ENCODE data around the gene SSTR4. TPM values are rescaled to one million over a fixed set of nuclear protein-coding genes. Genes with fewer than 3 reads are reported as not detected.

Gene SSTR4
- total RNA-seq, 3 donors from 2014 or later (not counting 1 experiment from before 2014, with no cell fraction given) = not detected

- no peaks in the 10 kb centered on the region for H3K9me3 ChIP-seq (ENCODE audit: control insufficient read depth, insufficient read depth, low read length)
- DNase-seq (no peak), ATAC-seq (peak in 1 of 3 donors; percentile 45)
- Mint-ChIP-seq H3K27ac (no peak overlapping the region), H3K27me3 (ENCODE audit: low read depth in 2 of 2) (peaks cover 33 to 73% of the 10 kb centered on the region in 2 donors), H3K4me1 (peaks cover 7 to 8% of the 10 kb centered on the region in 2 donors), H3K4me3 (no peak overlapping the region), H3K36me3 (no peaks in the 10 kb centered on the region), H3K9me3 (no peaks in the 10 kb centered on the region)
- H3K27me3 ChIP-seq (ENCODE audit: control insufficient read depth, insufficient read depth, low read length) = peaks cover 12% of the 10 kb centered on the region
- H3K4me3 ChIP-seq (ENCODE audit: low read length) = no peak overlapping the region
- 80% methylated on average over 6 of the region's 6 CpGs for WGBS (ENCODE audit: insufficient coverage)
- H3K36me3 ChIP-seq (ENCODE audit: control insufficient read depth, insufficient read depth, low read length) = no peaks in the 10 kb centered on the region
- no peak for TF ChIP-seq CTCF (IDR thresholded peaks at IDR 0.05)
- no peak overlapping the region for H3K27ac ChIP-seq (ENCODE audit: low read length)
- H3K4me1 ChIP-seq (ENCODE audit: control insufficient read depth, insufficient read depth, low read length) = peaks cover 11% of the 10 kb centered on the region
- intact Hi-C loops (cut with micrococcal nuclease) = no loop called here
Observed at GRCh38 chr20:23043376-23043775, 8.3 kb downstream of the SSTR4 start.

- no peak overlapping the region for H3K27ac ChIP-seq (ENCODE audit: low read length)
Observed at GRCh38 chr20:23046431-23046830, 11.3 kb downstream of the SSTR4 start.

GRCh38 chr20:23047001-23047737 lies 12.1 kb downstream of the SSTR4 start:
- H3K27me3 ChIP-seq (ENCODE audit: control insufficient read depth, insufficient read depth, low read length) = peaks cover 31% of the 10 kb centered on the region
- H3K9me3 Mint-ChIP-seq = no peaks in the 10 kb centered on the region
- H3K4me3 Mint-ChIP-seq = peak overlapping the region; percentile 64
- no peaks in the 10 kb centered on the region for H3K36me3 ChIP-seq (ENCODE audit: control insufficient read depth, insufficient read depth, low read length)
- no peaks in the 10 kb centered on the region for H3K9me3 ChIP-seq (ENCODE audit: control insufficient read depth, insufficient read depth, low read length)
- H3K36me3 Mint-ChIP-seq = no peaks in the 10 kb centered on the region
- H3K27ac ChIP-seq (ENCODE audit: low read length) = no peak overlapping the region
- no peak for ATAC-seq
- no peak for DNase-seq
- intact Hi-C loops (cut with micrococcal nuclease) = no loop called here
- no peak for TF ChIP-seq CTCF (IDR thresholded peaks at IDR 0.05)
- H3K27ac Mint-ChIP-seq = no peak overlapping the region
- WGBS (ENCODE audit: insufficient coverage) = 86% methylated on average over 8 of the region's 13 CpGs
- H3K4me3 ChIP-seq (ENCODE audit: low read length) = no peak overlapping the region
- H3K4me1 ChIP-seq (ENCODE audit: control insufficient read depth, insufficient read depth, low read length) = peaks cover 35% of the 10 kb centered on the region
- peaks cover 37 to 59% of the 10 kb centered on the region in 2 donors for H3K27me3 Mint-ChIP-seq (ENCODE audit: low read depth in 2 of 2)
- peaks cover 16 to 39% of the 10 kb centered on the region in 2 donors for H3K4me1 Mint-ChIP-seq

More at GRCh38 chr20:23046431-23046830, 11.3 kb downstream of the SSTR4 start:
- intact Hi-C loops (cut with micrococcal nuclease) = no loop called here
- Histone ChIP-seq H3K36me3 (ENCODE audit: control insufficient read depth, insufficient read depth, low read length) (no peaks in the 10 kb centered on the region), H3K4me1 (ENCODE audit: control insufficient read depth, insufficient read depth, low read length) (peaks cover 34% of the 10 kb centered on the region), H3K4me3 (ENCODE audit: low read length) (no peak overlapping the region), H3K9me3 (ENCODE audit: control insufficient read depth, insufficient read depth, low read length) (no peaks in the 10 kb centered on the region), H3K27me3 (ENCODE audit: control insufficient read depth, insufficient read depth, low read length) (peaks cover 31% of the 10 kb centered on the region)
- Mint-ChIP-seq H3K9me3 (no peaks in the 10 kb centered on the region), H3K27ac (no peak overlapping the region), H3K36me3 (no peaks in the 10 kb centered on the region), H3K27me3 (ENCODE audit: low read depth in 2 of 2) (peaks cover 38 to 56% of the 10 kb centered on the region in 2 donors), H3K4me1 (peaks cover 15 to 39% of the 10 kb centered on the region in 2 donors), H3K4me3 (peak overlapping the region; percentile 64)
- no peak for ATAC-seq
- no peak for TF ChIP-seq CTCF (IDR thresholded peaks at IDR 0.05)
- no peak for DNase-seq

All from natural killer cell (primary cell).